IMR-90 (cell line): Measurements from ENCODE around the gene AZU1. TPM values are rescaled to one million over a fixed set of nuclear protein-coding genes. Genes with fewer than 3 reads are reported as not detected.

ENCODE experiments used
- ATAC-seq: fragments of 200-7000 bp; cut with Tn5 transposase; 2 replicates; pipeline ENCODE4 v1.9.1; 2020; ENCODE audit warnings: low read depth, mild to moderate bottlenecking, moderate library complexity
- BruUV-seq: library from RNA; stranded (reverse); fragments of 400-500 nt; replicated peaks from 2 replicates; lab custom pipeline; 2021; lab: Mats Ljungman, UMichigan
- CTCF ChIA-PET: fragments of 300-600 bp; formaldehyde crosslinking; extraction: SDS; loops from one replicate; lab custom pipeline; 2021; ENCODE audit warnings: antibody characterized with exemption; lab: Yijun Ruan, JAX
- POLR2A ChIA-PET: fragments of 300-600 bp; sonication (Branson Sonifier 250); formaldehyde crosslinking; loops from one replicate; lab custom pipeline; 2022; ENCODE audit warnings: antibody characterized with exemption; ENCODE audit not compliant: unreplicated experiment; lab: Charles Lee
- DNase-seq: peaks from one replicate; pipeline ENCODE4 v3.0.0; 2013
- H2AFZ ChIP-seq: replicated peaks from 2 replicates; pipeline ENCODE3; 2013; ENCODE audit warnings: low read length, mild to moderate bottlenecking; ENCODE audit not compliant: poor library complexity
- H2AK5ac ChIP-seq: 2 replicates; pipeline ENCODE4 v1.6.1; 2013; ENCODE audit warnings: low read depth, low read length, inconsistent platforms
- H2AK9ac ChIP-seq: replicated peaks from 2 replicates; pipeline ENCODE3; 2013; ENCODE audit warnings: mild to moderate bottlenecking, low read depth, low read length, moderate library complexity; ENCODE audit not compliant: poor library complexity
- H2BK120ac ChIP-seq: 2 replicates; pipeline ENCODE4 v1.6.1; 2013; ENCODE audit warnings: low read depth, low read length, inconsistent platforms
- H2BK15ac ChIP-seq: 3 replicates; pipeline ENCODE4 v1.6.1; 2013; ENCODE audit warnings: low read depth, low read length, inconsistent platforms
- H2BK20ac ChIP-seq: 2 replicates; pipeline ENCODE4 v1.6.1; 2013; ENCODE audit warnings: low read depth, mild to moderate bottlenecking, inconsistent platforms, low read length, moderate library complexity
- H2BK5ac ChIP-seq: 2 replicates; pipeline ENCODE4 v1.6.1; 2013; ENCODE audit warnings: mild to moderate bottlenecking, low read depth, low read length, inconsistent platforms; ENCODE audit not compliant: poor library complexity, severe bottlenecking
- H3K14ac ChIP-seq: replicated peaks from 2 replicates; pipeline ENCODE4 v1.6.1; 2013; ENCODE audit warnings: low read depth, low read length, inconsistent platforms
- H3K18ac ChIP-seq: 2 replicates; pipeline ENCODE4 v1.6.1; 2013; ENCODE audit warnings: low read depth, low read length, control low read depth
- H3K23ac ChIP-seq: 2 replicates; pipeline ENCODE4 v1.6.1; 2013; ENCODE audit warnings: low read depth, low read length, inconsistent platforms
- H3K27ac ChIP-seq: 2 replicates; pipeline ENCODE4 v1.5.1; 2013; ENCODE audit warnings: mild to moderate bottlenecking, control low read depth, low read length; ENCODE audit not compliant: insufficient read depth
- H3K27me3 ChIP-seq: 2 replicates; pipeline ENCODE4 v1.6.1; 2013; ENCODE audit warnings: low read length; ENCODE audit not compliant: control insufficient read depth, insufficient read depth
- H3K36me3 ChIP-seq: 2 replicates; pipeline ENCODE4 v1.6.1; 2013; ENCODE audit warnings: low read length, mixed read lengths; ENCODE audit not compliant: control insufficient read depth, insufficient read depth
- H3K4ac ChIP-seq: 2 replicates; pipeline ENCODE4 v1.6.1; 2013; ENCODE audit warnings: low read depth, low read length, inconsistent platforms
- H3K4me1 ChIP-seq: 2 replicates; pipeline ENCODE4 v1.6.1; 2013; ENCODE audit warnings: low read length, mixed read lengths; ENCODE audit not compliant: control insufficient read depth, insufficient read depth
- H3K4me2 ChIP-seq: 2 replicates; pipeline ENCODE4 v1.6.1; 2013; ENCODE audit warnings: low read depth, mild to moderate bottlenecking, control low read depth, low read length, moderate library complexity
- H3K4me3 ChIP-seq: 2 replicates; pipeline ENCODE4 v1.5.1; 2013; ENCODE audit warnings: low read depth, mild to moderate bottlenecking, control low read depth, low read length, moderate library complexity; ENCODE audit not compliant: insufficient read depth
- H3K56ac ChIP-seq: 2 replicates; pipeline ENCODE4 v1.6.1; 2013; ENCODE audit warnings: low read length, inconsistent platforms; ENCODE audit not compliant: insufficient read depth; ENCODE audit errors: extremely low read depth
- H3K79me1 ChIP-seq, 2 experiments: 2 replicates each; pipeline ENCODE4 v1.6.1; 2013; ENCODE audit warnings: low read length in 2 of 2, inconsistent platforms in 1 of 2, low read depth in 1 of 2
- H3K9ac ChIP-seq: 2 replicates; pipeline ENCODE4 v1.6.1; 2013; ENCODE audit warnings: low read depth, low read length, control low read depth
- H3K9me1 ChIP-seq: 2 replicates; pipeline ENCODE4 v1.6.1; 2013; ENCODE audit warnings: low read length, inconsistent platforms; ENCODE audit not compliant: insufficient read depth
- H3K9me3 ChIP-seq: 2 replicates; pipeline ENCODE4 v1.6.1; 2013; ENCODE audit warnings: low read length; ENCODE audit not compliant: control insufficient read depth, insufficient read depth
- H4K20me1 ChIP-seq: 2 replicates; pipeline ENCODE4 v1.6.1; 2013; ENCODE audit warnings: low read length, inconsistent platforms; ENCODE audit not compliant: insufficient read depth
- H4K5ac ChIP-seq: 2 replicates; pipeline ENCODE4 v1.6.1; 2013; ENCODE audit warnings: mild to moderate bottlenecking, low read depth, low read length, control low read depth
- H4K8ac ChIP-seq, 2 experiments: 2 replicates each; pipeline ENCODE4 v1.6.1; 2013; ENCODE audit warnings: low read depth in 2 of 2, low read length in 2 of 2, control low read depth in 1 of 2, inconsistent platforms in 1 of 2
- H4K91ac ChIP-seq: 2 replicates; pipeline ENCODE4 v1.6.1; 2013; ENCODE audit warnings: low read depth, low read length, inconsistent platforms; ENCODE audit not compliant: insufficient read depth
- CTCF ChIP-seq: conservative IDR thresholded peaks from 2 replicates; pipeline ENCODE4 v1.5.1; 2012; ENCODE audit warnings: mild to moderate bottlenecking, low read depth, low read length, improper control_type of control experiment
- ELK1 ChIP-seq: fragments of 150-350 bp; IDR thresholded peaks from 2 replicates; pipeline ENCODE4 v1.6.1; 2016; ENCODE audit warnings: low read depth, mild to moderate bottlenecking, low read length, moderate library complexity, borderline replicate concordance
- MXI1 ChIP-seq: IDR thresholded peaks from 2 replicates; pipeline ENCODE4 v1.6.1; 2012; ENCODE audit warnings: low read depth, mild to moderate bottlenecking, low read length, moderate library complexity, borderline replicate concordance
- POLR2A ChIP-seq: IDR thresholded peaks from 2 replicates; pipeline ENCODE4 v1.6.1; 2012; ENCODE audit warnings: mild to moderate bottlenecking, low read depth, low read length
- RAD21 ChIP-seq: IDR thresholded peaks from 2 replicates; pipeline ENCODE4 v1.6.1; 2012; ENCODE audit warnings: low read length, improper control_type of control experiment
- WGBS, 2 experiments: methylation state at CpG; one replicate each; pipeline versions ENCODE4 v1.1.5 to v1.1.7; 2013; ENCODE audit warnings: missing lambda C conversion rate in 2 of 2; ENCODE audit not compliant: insufficient read length in 1 of 2; ENCODE audit errors: extremely low coverage in 2 of 2; 5-methylcytosine and 5-hydroxymethylcytosine counted together
- dilution Hi-C: fragments of 300-500 bp; cut with HindIII; formaldehyde crosslinking; loops from one replicate; pipeline ENCODE4 v1.14.3; 2018; ENCODE audit warnings: low sequenced_read_pairs; ENCODE audit not compliant: unreplicated experiment
- in situ Hi-C: fragments of 300-500 bp; cut with MboI; formaldehyde crosslinking; loops from 3 replicates; pipeline ENCODE4 v1.14.3; 2019; ENCODE audit warnings: low sequenced_read_pairs, inconsistent platforms, mixed read lengths
- intact Hi-C: fragments of 100-400 bp; cut with micrococcal nuclease; formaldehyde crosslinking; loops from 2 replicates; pipeline ENCODE4 v1.10.0; 2022
- polyA plus RNA-seq, 3 experiments: library from polyadenylated mRNA; depleted of rRNA; stranded (reverse); fragments of >200 nt; gene quantifications; 2 replicates each; pipeline ENCODE4 v1.2.3, GENCODE V29; 2012; ENCODE audit warnings: low replicate concordance in 1 of 3
- total RNA-seq: library from RNA; depleted of rRNA; stranded (reverse); fragments of >200 nt; gene quantifications from 2 replicates; pipeline ENCODE4 v1.2.3, GENCODE V29; 2012

AZU1 gene
- total and polyA plus RNA-seq, 2 of the 4 experiments (the other 2 are of a cell fraction), result 0.12 TPM; not detected in 1

- no TSS peak for BruUV-seq
- DNase-seq (no peak), ATAC-seq (no peak)
- Histone ChIP-seq H3K18ac (no peak overlapping the region), H3K79me1 (peaks cover 11 to 46% of the 10 kb centered on the region in 2 experiments), H3K9ac (no peak overlapping the region), H3K9me1 (no peaks in the 10 kb centered on the region), H3K27ac (no peak overlapping the region), H3K56ac (no peak overlapping the region), H4K91ac (no peak overlapping the region), H2AFZ (no peak overlapping the region), H3K27me3 (no peaks in the 10 kb centered on the region), H2BK20ac (no peak overlapping the region), H3K9me3 (no peaks in the 10 kb centered on the region), H3K36me3 (peaks cover 92% of the 10 kb centered on the region), H2AK9ac (no peak overlapping the region), H4K20me1 (peaks cover 76% of the 10 kb centered on the region), H3K4me3 (no peak overlapping the region), H2BK15ac (no peak overlapping the region), H4K8ac (no peak overlapping the region), H3K4me1 (no peaks in the 10 kb centered on the region), H2BK120ac (no peak overlapping the region), H2AK5ac (no peak overlapping the region), H3K4ac (no peak overlapping the region), H3K23ac (no peak overlapping the region), H3K14ac (no peak overlapping the region), H4K5ac (no peak overlapping the region), H2BK5ac (no peak overlapping the region), H3K4me2 (no peak overlapping the region)
- ChIA-PET POLR2A (no interaction called here), CTCF (no interaction called here)
- dilution Hi-C loops (no loop called here), intact Hi-C loops (no loop called here), in situ Hi-C loops (no loop called here)
- 97% methylated on average over 21 of the region's 26 CpGs; no CpG with 5 or more reads in 1 of the 2 experiments for WGBS, 2 experiments
- TF ChIP-seq MXI1 (no peak), ELK1 (no peak), RAD21 (no peak), CTCF (no peak), POLR2A (no peak)
Observed at GRCh38 chr19:808423-808775, 19.2 kb upstream of the AZU1 start.
